ENCODE results near the gene BAZ2A.
A peak's percentile ranks its signal among the peaks of the same experiment; 100 is the strongest.

Gene BAZ2A

GRCh38 chr12:56568146-56568545 is 62.0 kb downstream of the BAZ2A start:
- H3K4me1 ChIP-seq (ENCODE audit: low read depth, poor library complexity, severe bottlenecking) = peaks cover 14% of the 10 kb centered on the region
- H3K27ac ChIP-seq = no peak overlapping the region
- TF ChIP-seq CTCF (conservative IDR thresholded peaks at IDR 0.05; ENCODE audit: low read depth, low read length) = no peak

GRCh38 chr12:56565510-56566101 is 64.5 kb downstream of the BAZ2A start:
- Histone ChIP-seq H2AFZ (ENCODE audit: low read depth) (peak overlapping the region; percentile 0; the same call in 1 of the 2 replicates), H3K4me3 (IDR thresholded peaks at IDR 0.05; ENCODE audit: insufficient read depth, low read depth, low read length) (no peak overlapping the region), H3K4me2 (no peak overlapping the region; the same call in 1 of the 2 replicates), H3K79me2 (ENCODE audit: insufficient read depth, low read depth) (no peaks in the 10 kb centered on the region), H3K4me1 (ENCODE audit: low read depth, poor library complexity, severe bottlenecking) (peaks cover 10% of the 10 kb centered on the region), H4K20me1 (ENCODE audit: insufficient read depth) (no peaks in the 10 kb centered on the region), H3K27me3 (ENCODE audit: insufficient read depth, low read depth) (no peaks in the 10 kb centered on the region), H3K36me3 (ENCODE audit: insufficient read depth) (no peaks in the 10 kb centered on the region), H3K9ac (no peak overlapping the region), H3K27ac (no peak overlapping the region)
- TF ChIP-seq CTCF (conservative IDR thresholded peaks at IDR 0.05; ENCODE audit: low read depth, low read length) = no peak

More at GRCh38 chr12:56568146-56568545, 62.0 kb downstream of the BAZ2A start:
- no peak overlapping the region for H3K4me3 ChIP-seq (IDR thresholded peaks at IDR 0.05; ENCODE audit: insufficient read depth, low read depth, low read length)
- H3K9ac ChIP-seq = no peak overlapping the region
- H3K27me3 ChIP-seq (ENCODE audit: insufficient read depth, low read depth) = no peaks in the 10 kb centered on the region
- H3K79me2 ChIP-seq (ENCODE audit: insufficient read depth, low read depth) = no peaks in the 10 kb centered on the region
- no peak overlapping the region for H3K4me2 ChIP-seq
- no peaks in the 10 kb centered on the region for H4K20me1 ChIP-seq (ENCODE audit: insufficient read depth)
- H2AFZ ChIP-seq (ENCODE audit: low read depth) = no peak overlapping the region
- no peaks in the 10 kb centered on the region for H3K36me3 ChIP-seq (ENCODE audit: insufficient read depth)

- no peak overlapping the region for H3K27ac ChIP-seq
- H3K9ac ChIP-seq = no peak overlapping the region
- H3K4me3 ChIP-seq (IDR thresholded peaks at IDR 0.05; ENCODE audit: insufficient read depth, low read depth, low read length) = no peak overlapping the region
- no peak overlapping the region for H2AFZ ChIP-seq (ENCODE audit: low read depth)
- H3K4me1 ChIP-seq (ENCODE audit: low read depth, poor library complexity, severe bottlenecking) = no peaks in the 10 kb centered on the region
- TF ChIP-seq CTCF (conservative IDR thresholded peaks at IDR 0.05; ENCODE audit: low read depth, low read length) = no peak
- no peak overlapping the region for H3K4me2 ChIP-seq
- no peaks in the 10 kb centered on the region for H3K36me3 ChIP-seq (ENCODE audit: insufficient read depth)
- H3K79me2 ChIP-seq (ENCODE audit: insufficient read depth, low read depth) = no peaks in the 10 kb centered on the region
- no peaks in the 10 kb centered on the region for H3K27me3 ChIP-seq (ENCODE audit: insufficient read depth, low read depth)
- H4K20me1 ChIP-seq (ENCODE audit: insufficient read depth) = no peaks in the 10 kb centered on the region
These were observed 79.1 kb downstream of the BAZ2A start for GRCh38 chr12:56551070-56551469.

- H3K36me3 ChIP-seq (ENCODE audit: insufficient read depth) = no peaks in the 10 kb centered on the region
- H3K27ac ChIP-seq = no peak overlapping the region
- no peak overlapping the region for H3K4me2 ChIP-seq
- no peaks in the 10 kb centered on the region for H3K79me2 ChIP-seq (ENCODE audit: insufficient read depth, low read depth)
- no peaks in the 10 kb centered on the region for H3K27me3 ChIP-seq (ENCODE audit: insufficient read depth, low read depth)
- H3K9ac ChIP-seq = no peak overlapping the region
- H2AFZ ChIP-seq (ENCODE audit: low read depth) = no peak overlapping the region
- TF ChIP-seq CTCF (conservative IDR thresholded peaks at IDR 0.05; ENCODE audit: low read depth, low read length) = no peak
- H4K20me1 ChIP-seq (ENCODE audit: insufficient read depth) = no peaks in the 10 kb centered on the region
- no peaks in the 10 kb centered on the region for H3K4me1 ChIP-seq (ENCODE audit: low read depth, poor library complexity, severe bottlenecking)
- no peak overlapping the region for H3K4me3 ChIP-seq (IDR thresholded peaks at IDR 0.05; ENCODE audit: insufficient read depth, low read depth, low read length)
These were observed 83.4 kb downstream of the BAZ2A start for GRCh38 chr12:56546680-56547079.
